HG03520 (cell line): ENCODE results near the gene ZNF507.

Source experiments
- ATAC-seq: cut with Tn5 transposase; IDR thresholded peaks from one replicate; pipeline ENCODE4 v1.9.1; 2021; ENCODE audit warnings: mild to moderate bottlenecking, moderate library complexity; ENCODE audit not compliant: unreplicated experiment

The ZNF507 gene

DNA sequence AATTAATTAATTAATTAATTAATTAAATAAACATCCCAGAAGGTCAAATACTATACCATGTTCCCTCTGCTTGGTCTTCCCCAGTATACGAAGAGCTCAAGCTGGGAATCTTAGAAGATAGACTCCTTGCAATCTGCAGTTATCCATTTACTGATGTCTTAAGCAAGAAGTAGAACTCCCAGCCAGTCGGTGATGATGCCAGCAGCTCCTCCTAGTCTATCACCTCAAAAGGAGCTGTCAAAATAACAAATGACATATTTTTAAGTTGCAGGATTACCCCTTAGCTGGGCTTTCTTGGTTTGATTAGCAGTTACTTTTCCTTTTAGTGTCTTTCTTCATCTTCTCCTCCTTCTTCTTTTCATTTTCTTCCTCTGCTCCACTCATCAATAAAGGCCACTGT is 6.0 kb upstream of the ZNF507 start:
- no peak for ATAC-seq

DNA sequence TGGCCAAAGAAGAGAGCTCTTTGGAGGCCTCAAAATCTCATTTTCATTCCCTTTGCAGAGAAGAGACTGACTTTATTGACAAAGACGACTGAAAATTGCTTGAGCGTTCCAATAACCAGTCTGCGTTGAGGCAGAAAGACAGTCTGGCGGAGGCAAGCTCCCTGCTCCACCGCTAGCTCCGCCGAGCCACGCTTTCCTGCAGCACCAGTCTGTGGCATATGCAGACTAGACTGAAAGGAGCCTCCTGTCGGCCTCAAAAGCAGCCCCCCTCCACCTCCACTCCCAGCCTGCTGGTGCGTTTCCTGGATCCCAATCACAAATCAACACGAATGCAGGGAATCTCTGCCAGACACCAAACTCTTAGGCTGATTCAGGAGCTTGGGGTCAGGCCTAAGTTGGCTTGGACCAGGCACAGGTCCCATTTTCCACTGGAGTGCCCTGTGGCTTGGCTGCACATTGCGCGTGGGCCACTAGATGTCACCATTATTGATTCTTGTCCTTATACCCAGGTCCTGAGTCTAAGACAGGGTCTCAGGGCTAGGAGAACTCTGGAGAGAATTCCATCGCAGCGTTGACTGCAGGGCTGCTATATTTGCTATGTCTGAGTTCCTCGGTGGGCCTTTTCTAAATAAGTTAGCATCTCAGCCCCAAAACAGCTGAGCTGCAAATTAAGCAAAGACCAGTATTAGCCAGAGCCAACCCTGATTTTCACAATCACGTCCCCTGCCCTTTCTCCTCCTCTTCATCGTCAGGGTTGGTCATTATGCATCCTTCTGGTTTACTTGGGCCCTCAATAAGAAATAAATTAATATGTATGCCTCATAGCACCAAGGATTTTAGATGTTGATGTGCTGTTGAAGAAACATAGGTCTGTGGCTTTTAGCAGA is 5.2 kb upstream of the ZNF507 start:
- no peak for ATAC-seq

DNA sequence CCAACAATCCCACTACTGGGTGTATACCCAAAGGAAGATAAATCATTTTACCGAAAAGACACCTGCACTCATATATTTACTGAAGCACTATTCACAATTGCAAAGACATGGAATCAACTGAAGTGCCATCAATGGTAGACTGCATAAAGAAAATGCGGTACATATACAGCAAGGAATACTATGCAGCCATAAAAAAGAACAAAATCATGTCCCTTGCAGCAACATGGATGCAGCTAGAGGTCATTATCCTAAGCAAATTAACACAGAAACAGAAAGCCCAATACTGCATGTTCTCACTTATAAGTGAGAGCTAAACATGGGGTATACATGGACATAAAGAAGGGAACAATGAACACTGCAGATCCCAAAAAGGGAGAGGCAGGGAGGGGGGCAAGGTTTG is 2.7 kb upstream of the ZNF507 start:
- ATAC-seq = no peak

DNA sequence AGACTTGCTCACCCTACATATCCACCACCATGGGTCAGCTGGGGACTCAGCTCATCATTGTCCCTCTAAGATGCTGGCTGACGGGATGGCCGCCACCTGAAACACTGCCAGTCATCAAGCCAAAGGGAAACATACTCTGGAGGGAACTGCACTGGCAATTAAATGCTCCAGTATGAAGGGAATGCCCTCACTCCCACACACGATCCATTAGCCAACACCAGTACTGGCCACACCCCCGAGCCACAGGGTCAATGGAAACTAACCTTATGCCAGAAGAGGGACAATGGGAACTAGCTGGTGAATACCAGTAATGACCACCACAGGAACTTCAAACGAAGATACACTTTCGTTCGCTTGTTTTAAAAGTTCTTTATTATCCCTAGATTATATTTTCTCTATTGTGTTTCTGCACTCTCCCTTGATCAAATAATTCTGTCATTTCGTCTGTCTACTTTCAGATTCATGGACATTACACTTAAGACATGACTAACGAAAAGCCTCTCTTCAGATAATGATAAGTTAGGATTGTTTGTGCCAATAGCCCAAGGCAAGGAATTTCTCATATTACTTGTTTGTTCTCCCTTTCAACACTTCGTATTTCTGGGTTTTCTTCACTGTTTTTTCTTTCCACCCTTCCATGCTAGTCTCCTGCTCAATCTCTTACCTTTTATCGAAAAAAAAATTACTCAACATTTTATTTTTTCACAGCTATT is 1.7 kb upstream of the ZNF507 start:
- no peak for ATAC-seq

DNA sequence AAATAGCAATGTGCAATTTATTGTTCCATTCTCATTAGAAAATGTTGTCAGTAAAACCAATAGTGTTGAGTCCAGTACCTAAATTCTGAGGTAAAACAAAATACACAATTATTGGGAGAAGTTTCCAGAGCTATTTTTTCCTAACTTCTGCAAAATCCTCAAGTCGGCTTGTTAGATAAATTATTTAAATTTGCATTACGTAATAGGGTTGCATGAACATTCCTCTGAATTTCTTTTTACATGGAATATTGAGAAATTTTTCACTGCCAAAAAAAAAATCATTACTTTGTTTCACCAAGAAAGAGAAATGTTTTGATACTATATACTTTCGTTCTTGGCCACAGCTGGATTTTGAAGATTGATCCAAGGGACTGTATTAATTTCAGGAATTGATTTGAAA is 1.5 kb downstream of the ZNF507 start:
- no peak for ATAC-seq

DNA sequence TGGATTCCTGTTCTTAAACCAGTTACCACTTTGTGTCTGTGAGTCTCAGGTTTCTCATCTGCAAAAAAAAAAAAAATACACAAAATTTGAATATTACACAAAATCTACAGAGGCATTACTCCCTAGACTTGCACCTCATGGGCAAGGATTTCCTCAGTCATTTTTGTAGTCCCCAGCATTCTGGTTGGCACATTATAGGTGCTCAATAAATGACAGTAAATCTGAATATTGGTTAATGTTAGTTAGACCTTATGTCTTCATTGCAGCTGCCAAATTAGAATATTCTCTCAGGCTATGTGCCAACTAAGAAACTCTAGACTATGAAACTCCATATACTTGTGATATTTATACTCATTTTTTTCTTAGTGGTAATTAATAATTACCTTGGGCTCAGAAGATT is 2.2 kb downstream of the ZNF507 start:
- no peak for ATAC-seq

DNA sequence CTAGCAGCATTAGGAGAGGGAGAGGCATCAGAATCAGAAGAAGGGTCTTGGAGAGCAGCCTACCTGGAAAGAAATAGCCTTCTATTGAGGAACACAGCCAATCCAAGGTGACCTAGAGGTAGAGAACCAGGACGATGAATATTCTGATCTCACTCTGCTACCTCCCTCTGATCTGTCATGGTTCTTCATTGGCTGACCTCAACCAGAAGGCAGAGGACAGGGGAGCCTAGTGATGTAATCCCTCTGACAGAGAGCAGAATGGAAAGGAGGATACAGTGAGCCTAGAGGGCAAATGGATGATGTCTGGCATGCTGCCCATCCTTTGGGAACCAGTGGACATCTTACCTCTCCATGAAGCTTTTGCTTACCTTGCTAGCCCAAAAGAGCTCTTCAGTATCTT is 3.6 kb downstream of the ZNF507 start:
- no peak for ATAC-seq

DNA sequence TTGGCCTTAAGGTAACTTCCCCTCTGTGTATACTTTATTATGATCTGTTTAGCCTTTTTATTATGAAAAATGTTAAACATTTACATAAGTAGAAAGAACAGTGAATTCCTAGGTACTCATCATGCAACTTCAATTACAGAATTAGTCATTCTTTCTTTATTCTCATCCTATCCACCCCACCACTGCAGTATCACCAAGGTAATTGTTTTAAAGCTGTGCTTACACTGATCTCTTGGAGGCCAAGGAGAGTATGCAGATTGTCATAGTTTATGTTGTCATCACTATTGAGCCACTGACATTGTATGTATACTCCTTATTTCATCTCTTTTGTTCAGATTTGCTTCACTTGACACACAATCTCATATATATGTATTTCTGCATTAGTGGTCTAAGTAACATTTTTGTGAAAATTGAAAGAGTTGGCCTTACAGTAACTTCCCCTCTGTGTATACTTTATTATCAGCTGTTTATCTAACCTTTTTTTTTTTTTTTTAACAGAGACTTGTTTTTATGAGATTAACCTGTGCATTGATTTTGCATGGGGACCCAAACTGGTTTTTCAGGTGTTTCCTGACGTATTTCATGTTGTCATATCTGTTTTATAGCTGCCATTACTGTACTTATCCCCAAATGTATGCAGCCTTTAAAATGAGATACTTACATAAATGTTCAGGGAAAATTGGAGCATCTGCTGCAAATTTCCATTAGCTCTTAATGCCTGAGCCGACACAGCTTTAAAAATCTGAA is 4.5 kb downstream of the ZNF507 start:
- ATAC-seq = no peak

DNA sequence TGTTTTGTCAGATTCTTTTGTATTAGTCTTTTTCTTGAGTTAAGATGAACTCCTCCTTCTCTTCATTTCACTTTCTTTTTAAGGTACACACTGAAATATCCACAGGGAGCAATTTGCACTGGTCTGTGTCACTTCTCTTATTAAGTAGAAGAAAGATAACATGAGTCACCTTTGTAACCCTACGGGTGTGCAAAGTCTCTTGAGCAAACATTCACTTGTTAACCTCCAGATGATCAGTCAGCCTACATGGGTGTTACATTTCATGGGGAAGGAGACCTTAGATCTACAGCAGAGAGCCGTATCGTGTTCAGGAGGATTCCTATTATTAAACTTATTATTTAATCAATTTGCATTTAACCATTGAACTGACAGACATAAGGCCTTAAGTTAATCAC is 5.1 kb downstream of the ZNF507 start:
- ATAC-seq = no peak

DNA sequence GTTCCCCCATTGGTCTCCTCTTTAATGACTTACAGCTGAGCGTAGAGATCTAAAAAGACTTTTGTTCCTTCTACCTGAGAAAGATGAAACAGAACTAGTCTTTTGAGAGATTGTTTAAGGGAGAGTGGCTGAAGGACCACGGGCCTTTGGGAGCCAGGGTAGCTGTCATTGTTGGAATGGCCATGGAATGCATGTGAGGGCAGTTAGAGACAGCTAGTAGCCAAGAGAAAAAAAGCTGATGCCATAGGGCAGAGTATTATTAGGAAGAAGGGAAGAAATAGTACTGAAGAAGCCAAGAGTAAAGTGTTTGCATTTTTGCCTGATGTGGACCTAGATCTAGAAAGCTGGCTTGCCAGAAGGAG is 5.6 kb downstream of the ZNF507 start:
- no peak for ATAC-seq

DNA sequence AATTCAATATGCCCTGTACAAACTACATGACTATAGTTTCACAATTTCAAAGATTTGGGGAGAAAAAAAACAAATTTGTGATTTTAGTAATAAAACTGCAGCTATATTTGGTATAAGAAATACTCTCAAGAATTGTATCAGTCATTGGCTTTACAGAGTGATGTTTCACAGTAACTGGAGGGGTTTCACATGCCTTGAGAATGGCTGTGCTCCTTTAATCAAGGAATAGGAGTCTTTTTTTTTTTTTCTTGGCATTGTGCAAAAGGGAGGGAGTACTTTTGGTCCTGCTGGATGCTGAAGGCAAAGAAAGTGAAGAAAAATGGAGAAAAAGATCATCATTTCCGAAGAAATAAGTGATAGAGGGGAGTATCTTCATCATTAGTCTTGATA is 6.8 kb downstream of the ZNF507 start:
- ATAC-seq = no peak

DNA sequence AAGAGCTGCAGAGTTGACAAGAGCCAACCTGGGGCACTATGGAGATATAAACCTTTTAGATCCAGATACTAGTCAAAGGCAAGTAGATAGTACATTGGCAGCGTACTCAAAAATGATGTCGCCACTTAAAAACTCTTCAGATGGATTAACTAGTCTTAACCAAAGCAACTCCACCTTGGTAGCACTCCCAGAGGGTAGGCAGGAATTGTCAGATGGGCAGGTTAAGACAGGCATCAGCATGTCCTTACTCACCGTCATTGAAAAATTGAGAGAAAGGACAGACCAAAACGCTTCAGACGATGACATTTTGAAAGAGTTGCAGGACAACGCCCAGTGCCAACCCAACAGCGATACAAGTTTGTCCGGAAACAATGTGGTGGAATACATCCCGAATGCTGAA is 8.9 kb downstream of the ZNF507 start:
- ATAC-seq = no peak

DNA sequence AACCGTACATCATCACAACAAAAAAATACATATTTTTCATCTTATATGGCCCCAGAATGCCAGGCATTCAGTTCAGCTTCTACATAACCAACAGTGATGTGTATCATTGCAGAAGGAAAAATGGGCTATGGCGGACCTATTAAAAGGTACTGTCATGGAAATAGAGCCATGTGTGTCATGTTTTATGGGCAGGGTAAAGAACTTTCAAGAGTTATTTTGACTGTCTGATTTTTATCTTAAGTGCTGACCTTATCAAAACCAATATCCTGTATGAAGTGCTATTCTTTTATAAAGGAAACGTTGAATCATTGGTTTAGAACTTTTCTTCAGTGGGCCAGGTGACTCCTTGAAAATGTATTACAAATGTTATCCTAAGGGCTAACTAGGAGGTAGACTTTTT is 9.9 kb downstream of the ZNF507 start:
- no peak for ATAC-seq

DNA sequence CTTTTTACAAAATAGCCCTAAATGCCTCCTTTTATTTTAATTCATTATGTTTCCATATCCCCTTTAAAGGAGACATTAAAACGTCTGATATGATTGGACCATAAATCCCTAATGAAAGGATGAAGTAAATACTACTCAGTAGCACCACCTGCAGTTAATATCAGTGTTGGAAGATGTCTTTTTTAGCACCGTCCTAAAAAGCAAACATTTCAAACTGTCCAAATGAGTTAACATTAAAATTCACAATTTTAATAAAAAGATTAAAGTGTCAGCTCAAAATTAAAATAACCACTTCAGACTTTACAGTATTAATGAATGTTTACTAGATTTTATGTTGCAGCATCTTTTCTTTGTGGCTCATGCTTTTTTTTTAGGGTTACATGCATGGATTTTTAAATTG is 12.3 kb downstream of the ZNF507 start:
- no peak for ATAC-seq

DNA sequence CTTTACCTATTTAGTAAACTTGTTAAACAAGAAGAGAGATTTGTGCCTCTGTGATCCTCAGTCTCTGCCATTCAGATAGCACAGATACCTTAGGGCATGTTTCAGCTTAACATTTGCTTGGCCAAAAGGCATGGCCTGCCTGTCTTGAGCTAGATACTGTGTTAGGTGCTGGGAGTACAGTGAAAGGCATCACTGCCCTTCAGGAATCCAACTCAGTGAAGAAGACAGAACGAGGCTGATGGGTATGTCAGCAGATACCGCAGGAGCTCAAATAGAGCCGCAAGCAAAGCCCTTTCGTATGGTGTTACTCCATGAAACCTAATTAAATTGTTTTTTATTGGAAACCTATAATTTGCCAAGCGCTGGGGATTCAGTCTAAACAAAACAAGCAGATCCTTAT is 12.9 kb downstream of the ZNF507 start:
- ATAC-seq = no peak

DNA sequence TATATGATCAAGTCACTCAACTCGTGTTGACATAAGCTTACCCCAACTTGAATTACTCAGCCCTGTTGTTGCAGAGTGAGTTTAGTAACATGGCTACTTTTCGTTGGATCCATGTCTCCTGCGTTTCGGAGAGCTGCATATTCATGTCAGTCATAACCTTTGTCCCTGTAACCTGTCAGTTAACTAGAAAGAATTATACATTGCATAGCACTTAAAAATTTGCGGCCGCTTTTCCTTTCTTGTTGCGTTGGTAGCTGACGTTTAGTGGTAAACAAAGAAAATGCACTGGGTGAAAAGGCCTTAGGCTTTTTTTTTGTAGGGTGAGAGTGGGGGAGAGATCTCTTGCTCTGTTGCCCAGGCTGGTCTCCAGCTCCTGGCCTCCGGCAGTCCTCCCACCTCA is 14.2 kb downstream of the ZNF507 start:
- no peak for ATAC-seq

DNA sequence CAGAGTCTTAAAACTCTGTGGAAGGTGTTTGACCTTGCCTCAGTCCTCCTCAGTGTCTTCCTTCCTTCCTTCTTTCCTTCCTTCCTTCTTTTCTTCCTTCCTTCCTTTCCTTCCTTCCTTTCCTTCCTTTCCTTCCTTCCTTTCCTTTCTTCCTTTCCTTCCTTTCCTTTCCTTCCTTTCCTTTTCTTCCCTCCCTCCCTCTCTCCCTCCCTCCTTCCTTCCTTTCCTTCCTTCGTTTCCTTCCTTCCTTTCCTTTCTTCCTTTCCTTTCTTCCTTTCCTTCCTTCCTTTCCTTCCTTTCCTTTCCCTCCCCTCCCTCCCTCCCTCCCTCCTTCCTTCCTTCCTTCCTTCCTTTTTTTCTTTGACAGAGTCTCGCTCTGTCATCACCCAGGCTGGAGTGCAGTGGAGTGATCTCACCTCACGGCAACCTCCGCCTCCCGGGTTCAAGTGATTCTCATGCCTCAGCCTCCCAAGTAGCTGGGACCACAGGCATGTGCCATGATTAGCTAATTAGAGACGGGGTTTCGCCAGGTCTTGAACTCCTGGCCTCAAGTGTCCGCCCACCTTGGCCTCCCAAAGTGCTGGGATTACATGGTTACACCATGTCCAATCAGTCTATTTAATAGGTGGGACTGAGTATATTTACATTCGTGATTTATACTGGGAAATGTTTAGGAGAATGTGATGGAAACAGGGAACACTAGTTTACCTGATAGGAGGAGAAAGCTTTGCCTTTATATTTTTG is 16.3 kb downstream of the ZNF507 start:
- ATAC-seq = no peak

DNA sequence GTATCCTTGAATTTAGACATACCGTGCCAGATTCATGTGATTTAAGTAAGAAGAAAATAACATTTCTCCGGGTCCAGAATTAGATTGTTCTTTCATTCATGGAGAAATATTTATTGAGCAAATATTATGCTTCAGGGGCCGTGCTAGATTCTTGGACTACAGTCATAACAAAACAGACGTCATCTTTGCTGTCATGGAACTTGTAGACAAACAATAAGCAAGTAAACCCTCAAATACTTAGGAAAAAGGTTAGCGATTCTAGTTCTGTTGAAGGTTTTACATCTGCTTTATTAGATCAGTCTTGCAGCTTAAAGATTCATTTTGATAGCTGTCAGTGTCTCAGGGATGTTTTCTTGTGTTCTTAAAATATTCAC is 16.9 kb downstream of the ZNF507 start:
- no peak for ATAC-seq

DNA sequence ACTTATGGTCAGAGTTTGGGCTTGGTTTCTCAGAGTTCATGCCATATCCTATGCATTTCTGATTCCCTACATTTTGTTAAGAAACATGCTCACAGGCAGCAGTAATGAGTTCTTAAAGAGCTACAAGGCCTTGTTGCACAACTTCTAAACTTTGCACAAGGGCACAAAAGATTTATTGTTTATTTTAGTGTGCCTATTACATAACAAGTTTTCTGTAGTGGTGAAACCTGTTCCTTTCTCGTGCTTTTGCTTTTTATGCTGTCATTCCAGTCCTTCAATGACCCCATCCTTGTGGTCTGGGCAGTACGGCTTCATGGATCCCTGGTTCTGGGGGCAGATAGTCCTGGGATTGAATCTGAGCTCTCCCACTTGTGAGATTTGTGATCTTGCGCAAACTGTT is 17.8 kb downstream of the ZNF507 start:
- no peak for ATAC-seq

DNA sequence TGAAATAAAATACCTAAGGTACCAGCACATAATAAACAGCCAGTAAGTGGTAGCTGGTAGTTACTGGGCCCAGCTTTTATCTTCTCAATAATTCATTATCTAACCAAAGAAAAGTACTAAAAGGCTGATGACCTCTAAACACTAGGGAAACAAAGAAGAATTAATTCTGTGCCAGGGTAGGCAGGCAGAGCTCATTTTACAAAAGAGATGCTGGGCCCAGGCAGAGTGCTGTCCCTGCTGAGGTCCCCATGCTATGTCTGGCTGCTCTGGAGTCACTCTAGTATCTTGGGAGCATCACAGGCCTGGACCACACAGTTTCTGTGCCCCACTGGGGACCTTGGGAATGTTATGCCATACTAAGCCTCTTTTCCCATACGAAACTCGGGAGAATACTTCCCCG is 18.2 kb downstream of the ZNF507 start:
- no peak for ATAC-seq

DNA sequence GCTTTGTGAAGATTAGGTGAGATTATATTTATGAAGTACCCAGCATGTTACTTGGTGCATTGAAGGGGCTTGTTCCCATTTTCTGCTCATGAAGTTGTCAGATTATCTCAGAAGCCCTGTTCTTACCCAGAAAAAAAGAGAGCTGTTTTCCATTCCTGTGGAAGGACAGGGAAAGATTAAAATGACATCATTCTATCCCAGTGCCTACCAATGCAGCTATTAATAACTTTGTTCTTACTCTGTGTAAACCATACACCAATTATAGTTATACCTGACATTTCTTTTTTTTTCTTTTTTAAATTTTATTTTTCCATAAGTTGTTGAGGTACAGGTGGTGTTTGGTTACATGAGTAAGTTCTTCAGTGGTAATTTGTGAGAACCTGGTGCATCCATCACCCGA is 18.6 kb downstream of the ZNF507 start:
- ATAC-seq = no peak
